ENCODE data around the gene GADD45B.

The GADD45B gene

DNA sequence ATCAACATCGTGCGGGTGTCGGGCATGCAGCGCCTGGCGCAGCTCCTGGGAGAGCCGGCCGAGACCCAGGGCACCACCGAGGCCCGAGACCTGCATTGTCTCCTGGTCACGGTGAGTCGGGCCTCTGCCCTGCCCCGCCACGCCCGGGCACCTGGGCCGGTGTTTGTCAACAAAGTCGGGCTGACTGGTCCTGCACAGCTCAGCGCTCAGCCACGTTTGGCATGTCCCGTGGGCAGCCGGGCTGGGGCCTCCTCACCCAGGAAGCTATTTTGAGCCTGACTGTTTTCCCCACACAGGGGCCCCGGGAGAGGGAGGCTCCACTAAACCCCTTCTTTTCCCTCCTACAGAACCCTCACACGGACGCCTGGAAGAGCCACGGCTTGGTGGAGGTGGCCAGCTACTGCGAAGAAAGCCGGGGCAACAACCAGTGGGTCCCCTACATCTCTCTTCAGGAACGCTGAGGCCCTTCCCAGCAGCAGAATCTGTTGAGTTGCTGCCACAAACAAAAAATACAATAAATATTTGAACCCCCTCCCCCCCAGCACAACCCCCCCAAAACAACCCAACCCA is 1.3 kb downstream of the GADD45B start:
- peak overlapping the region; percentile 100 for H3K4me3 ChIP-seq (ENCODE audit: low read depth, low read length)
- ChIA-PET CTCF (interaction anchor here (1.0 to 6.7 kb wide), 8 partner anchors 12 to 171 kb away, joined by 3 to 68 read pairs (median 6); no protein-coding TSS in a partner anchor), POLR2A (interaction anchor here (0.6 to 6.9 kb wide), 33 partner anchors 12 to 326 kb away, joined by 3 to 240 read pairs (median 12); partner anchors contain the start of genes AP3D1, LMNB2 and TIMM13)
- DNase-seq (ENCODE audit: low read depth, low spot score), result no peak
- TF ChIP-seq, protein P1, sequence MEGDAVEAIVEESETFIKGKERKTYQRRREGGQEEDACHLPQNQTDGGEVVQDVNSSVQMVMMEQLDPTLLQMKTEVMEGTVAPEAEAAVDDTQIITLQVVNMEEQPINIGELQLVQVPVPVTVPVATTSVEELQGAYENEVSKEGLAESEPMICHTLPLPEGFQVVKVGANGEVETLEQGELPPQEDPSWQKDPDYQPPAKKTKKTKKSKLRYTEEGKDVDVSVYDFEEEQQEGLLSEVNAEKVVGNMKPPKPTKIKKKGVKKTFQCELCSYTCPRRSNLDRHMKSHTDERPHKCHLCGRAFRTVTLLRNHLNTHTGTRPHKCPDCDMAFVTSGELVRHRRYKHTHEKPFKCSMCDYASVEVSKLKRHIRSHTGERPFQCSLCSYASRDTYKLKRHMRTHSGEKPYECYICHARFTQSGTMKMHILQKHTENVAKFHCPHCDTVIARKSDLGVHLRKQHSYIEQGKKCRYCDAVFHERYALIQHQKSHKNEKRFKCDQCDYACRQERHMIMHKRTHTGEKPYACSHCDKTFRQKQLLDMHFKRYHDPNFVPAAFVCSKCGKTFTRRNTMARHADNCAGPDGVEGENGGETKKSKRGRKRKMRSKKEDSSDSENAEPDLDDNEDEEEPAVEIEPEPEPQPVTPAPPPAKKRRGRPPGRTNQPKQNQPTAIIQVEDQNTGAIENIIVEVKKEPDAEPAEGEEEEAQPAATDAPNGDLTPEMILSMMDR (IDR thresholded peaks at IDR 0.05; ENCODE audit: insufficient read depth, low read length, missing control alignments), result no peak

DNA sequence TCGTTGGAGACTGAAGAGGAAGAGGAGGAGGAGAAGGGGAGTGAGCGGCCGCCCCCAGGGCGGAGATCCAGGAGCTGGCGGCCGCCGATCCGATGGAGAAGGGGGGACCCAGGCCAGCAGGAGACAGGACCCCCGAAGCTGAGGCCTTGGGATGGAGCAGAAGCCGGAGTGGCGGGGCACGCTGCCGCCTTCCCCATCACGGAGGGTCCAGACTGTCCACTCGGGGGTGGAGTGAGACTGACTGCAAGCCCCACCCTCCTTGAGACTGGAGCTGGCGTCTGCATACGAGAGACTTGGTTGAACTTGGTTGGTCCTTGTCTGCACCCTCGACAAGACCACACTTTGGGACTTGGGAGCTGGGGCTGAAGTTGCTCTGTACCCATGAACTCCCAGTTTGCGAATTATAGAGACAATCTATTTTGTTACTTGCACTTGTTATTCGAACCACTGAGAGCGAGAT is 1.8 kb downstream of the GADD45B start:
- ChIA-PET CTCF (interaction anchor here (0.8 to 6.7 kb wide), 7 partner anchors 16 to 135 kb away, joined by 3 to 68 read pairs (median 5); no protein-coding TSS in a partner anchor), POLR2A (interaction anchor here (0.6 to 6.9 kb wide), 22 partner anchors 12 to 326 kb away, joined by 3 to 240 read pairs (median 16); partner anchors contain the start of genes AP3D1, LMNB2 and TIMM13)
- TF ChIP-seq, protein P1 (IDR thresholded peaks at IDR 0.05; ENCODE audit: insufficient read depth, low read length, missing control alignments), result no peak
- no peak for DNase-seq (ENCODE audit: low read depth, low spot score)
- H3K4me3 ChIP-seq (ENCODE audit: low read depth, low read length), result peak overlapping the region; percentile 100

DNA sequence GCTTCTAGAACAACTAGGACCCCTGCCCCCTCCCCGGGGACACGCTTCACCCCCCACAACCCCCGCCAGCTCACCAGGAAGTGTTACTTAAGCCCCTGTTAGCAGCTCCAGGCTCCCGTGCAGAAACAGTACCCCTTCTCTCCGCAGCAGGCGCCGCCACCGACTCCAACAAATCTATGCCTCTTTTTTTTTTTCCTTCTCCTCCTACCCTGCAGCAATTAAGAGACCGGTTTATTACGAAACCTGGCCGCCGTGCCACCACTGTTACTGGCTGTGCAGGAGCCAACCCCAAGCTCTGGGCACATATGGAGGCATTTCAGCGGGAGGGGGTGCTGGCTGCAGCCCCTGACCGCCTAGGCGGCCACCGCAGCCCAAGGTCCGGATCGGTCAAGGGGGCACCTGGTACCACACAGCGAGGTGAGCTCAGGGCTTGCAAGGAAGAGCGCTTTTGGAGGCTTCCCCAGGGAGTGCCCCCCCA is 2.4 kb downstream of the GADD45B start:
- TF ChIP-seq, protein P1 (IDR thresholded peaks at IDR 0.05; ENCODE audit: insufficient read depth, low read length, missing control alignments), result peak; percentile 5
- H3K4me3 ChIP-seq (ENCODE audit: low read depth, low read length), result peak overlapping the region; percentile 100
- ChIA-PET CTCF (interaction anchor here (0.8 to 6.7 kb wide), 8 partner anchors 15 to 158 kb away, joined by 3 to 68 read pairs (median 4); no protein-coding TSS in a partner anchor), POLR2A (interaction anchor here (0.6 to 6.9 kb wide), 19 partner anchors 11 to 327 kb away, joined by 3 to 240 read pairs (median 4); partner anchors contain the start of genes AP3D1 and TIMM13)
- no peak for DNase-seq (ENCODE audit: low read depth, low spot score)

DNA sequence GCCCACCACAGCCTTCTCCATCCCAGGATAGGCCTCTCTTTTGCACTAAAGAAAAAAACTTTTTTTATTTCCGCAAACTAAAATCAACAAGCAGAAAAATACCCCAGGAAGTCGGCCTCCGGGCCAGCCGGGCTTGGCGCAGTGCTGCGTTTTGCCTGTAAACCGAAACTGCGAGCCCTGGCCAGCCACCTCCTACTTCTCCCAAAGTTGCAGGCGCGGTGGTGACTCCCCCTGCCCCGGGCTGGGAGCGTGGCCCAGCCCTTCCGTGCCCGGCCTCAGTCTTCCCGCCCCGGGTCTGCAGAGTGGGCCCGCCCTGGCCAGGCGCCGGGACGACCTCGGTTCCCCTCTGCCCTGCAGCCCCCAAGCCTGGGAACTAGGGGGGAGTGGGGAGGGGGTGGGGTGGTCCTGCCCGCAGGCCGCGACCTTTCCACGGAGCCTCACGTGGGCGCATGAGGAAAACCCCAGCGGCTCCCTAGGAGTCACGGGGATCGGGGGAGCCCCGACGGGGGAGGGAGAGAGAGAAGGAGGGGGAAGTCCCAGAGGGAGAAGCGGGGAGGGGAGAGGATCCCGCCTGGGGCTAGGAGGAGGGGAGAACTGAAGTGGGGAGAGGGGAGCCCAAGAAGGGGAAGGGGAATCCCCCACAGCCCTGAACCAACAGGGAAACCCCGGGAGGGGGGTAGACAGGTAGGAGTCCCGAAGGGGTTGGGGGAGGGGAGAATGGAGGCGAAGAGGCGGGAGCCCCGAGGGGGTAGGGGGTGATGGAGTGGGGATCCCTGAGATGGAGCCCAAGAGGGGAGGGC is 3.0 kb downstream of the GADD45B start:
- peak overlapping the region; percentile 100 for H3K4me3 ChIP-seq (ENCODE audit: low read depth, low read length)
- CTCF ChIA-PET, result interaction anchor here (0.9 to 6.7 kb wide), 6 partner anchors 65 to 157 kb away, joined by 3 to 68 read pairs (median 4); no protein-coding TSS in a partner anchor
- POLR2A ChIA-PET, result interaction anchor here (0.6 to 6.9 kb wide), 15 partner anchors 10 to 160 kb away, joined by 3 to 240 read pairs (median 6); no protein-coding TSS in a partner anchor

DNA sequence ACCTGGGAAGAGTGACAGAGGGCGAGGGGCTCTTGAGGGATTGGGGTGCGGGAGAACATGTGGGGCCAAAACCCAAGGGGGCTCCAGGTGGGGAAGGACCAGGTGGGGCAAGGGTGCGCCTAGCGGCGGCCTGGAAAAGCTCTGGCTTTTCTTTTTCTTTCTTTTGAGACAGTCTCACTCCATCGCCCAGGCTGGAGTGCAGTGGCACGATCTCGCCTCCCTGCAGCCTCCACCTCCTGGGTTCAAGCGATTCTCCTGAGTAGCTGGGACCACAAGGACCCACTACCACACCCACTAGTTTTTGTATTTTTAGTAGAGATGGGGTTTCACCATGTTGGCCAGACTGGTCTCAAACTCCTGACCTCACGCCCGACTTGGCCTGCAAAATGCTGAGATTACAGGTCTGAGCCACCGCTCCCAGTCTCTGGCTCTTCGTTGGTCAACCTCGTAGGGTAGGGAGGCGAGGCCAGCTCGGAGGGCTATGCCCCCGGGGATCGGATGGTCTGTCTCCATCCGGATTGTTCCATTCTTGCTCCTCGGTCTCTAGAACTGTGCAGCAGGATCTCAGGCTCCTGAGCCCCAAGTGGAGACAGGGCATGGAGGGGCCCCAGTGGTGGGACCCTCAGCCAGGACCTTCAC is 3.7 kb downstream of the GADD45B start:
- ChIA-PET CTCF (interaction anchor here (1.0 to 6.7 kb wide), 7 partner anchors 64 to 156 kb away, joined by 3 to 68 read pairs (median 3); no protein-coding TSS in a partner anchor), POLR2A (interaction anchor here (0.6 to 6.9 kb wide), 9 partner anchors 9 to 133 kb away, joined by 3 to 240 read pairs (median 8); no protein-coding TSS in a partner anchor)
- no peak for DNase-seq (ENCODE audit: low read depth, low spot score)
- H3K4me3 ChIP-seq (ENCODE audit: low read depth, low read length), result no peak overlapping the region
- TF ChIP-seq, protein P1 (IDR thresholded peaks at IDR 0.05; ENCODE audit: insufficient read depth, low read length, missing control alignments), result peak; percentile 7

More for the DNA sequence above, 3.0 kb downstream of the GADD45B start:
- DNase-seq (ENCODE audit: low read depth, low spot score), result no peak
- TF ChIP-seq, protein P1 (IDR thresholded peaks at IDR 0.05; ENCODE audit: insufficient read depth, low read length, missing control alignments), result no peak
